ENCODE data around the gene SYNDIG1. TPM values are rescaled to one million over a fixed set of nuclear protein-coding genes. Genes with fewer than 3 reads are reported as not detected.

Gene SYNDIG1
- total RNA-seq, 1 donor from 2014 or later = 13.7 TPM

DNA sequence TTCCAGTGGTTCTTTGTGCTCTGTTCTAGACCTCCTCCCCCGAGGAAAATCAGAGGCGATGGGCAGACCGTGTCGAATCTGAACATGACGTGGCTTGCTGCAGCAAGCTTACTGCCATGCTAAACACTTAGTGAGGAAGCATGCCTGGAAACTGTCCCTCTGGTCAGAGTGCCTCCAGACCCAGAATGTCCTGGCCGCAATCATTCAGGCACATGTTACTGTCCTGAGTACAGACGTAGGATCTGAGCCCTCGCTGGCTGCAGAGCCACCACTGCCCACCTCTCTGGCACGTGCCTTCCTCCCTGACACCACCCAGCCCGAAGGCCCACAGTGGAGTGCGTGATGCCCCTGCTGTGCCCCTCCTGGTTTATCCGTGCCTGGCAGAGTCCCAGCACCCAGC, 163.6 kb downstream of the SYNDIG1 start:
- Histone ChIP-seq H3K27me3 (no peaks in the 10 kb centered on the region), H3K9me3 (no peaks in the 10 kb centered on the region), H3K27ac (no peak overlapping the region), H3K4me3 (no peak overlapping the region), H3K36me3 (no peaks in the 10 kb centered on the region), H3K4me1 (no peaks in the 10 kb centered on the region)
- TF ChIP-seq, protein P1, sequence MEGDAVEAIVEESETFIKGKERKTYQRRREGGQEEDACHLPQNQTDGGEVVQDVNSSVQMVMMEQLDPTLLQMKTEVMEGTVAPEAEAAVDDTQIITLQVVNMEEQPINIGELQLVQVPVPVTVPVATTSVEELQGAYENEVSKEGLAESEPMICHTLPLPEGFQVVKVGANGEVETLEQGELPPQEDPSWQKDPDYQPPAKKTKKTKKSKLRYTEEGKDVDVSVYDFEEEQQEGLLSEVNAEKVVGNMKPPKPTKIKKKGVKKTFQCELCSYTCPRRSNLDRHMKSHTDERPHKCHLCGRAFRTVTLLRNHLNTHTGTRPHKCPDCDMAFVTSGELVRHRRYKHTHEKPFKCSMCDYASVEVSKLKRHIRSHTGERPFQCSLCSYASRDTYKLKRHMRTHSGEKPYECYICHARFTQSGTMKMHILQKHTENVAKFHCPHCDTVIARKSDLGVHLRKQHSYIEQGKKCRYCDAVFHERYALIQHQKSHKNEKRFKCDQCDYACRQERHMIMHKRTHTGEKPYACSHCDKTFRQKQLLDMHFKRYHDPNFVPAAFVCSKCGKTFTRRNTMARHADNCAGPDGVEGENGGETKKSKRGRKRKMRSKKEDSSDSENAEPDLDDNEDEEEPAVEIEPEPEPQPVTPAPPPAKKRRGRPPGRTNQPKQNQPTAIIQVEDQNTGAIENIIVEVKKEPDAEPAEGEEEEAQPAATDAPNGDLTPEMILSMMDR (IDR thresholded peaks at IDR 0.05) = no peak
- DNase-seq (ENCODE audit: low spot score in 2 of 2) = peak in 1 of 2 donors; percentile 60
- intact Hi-C loops (cut with DNase I) = no loop called here

DNA sequence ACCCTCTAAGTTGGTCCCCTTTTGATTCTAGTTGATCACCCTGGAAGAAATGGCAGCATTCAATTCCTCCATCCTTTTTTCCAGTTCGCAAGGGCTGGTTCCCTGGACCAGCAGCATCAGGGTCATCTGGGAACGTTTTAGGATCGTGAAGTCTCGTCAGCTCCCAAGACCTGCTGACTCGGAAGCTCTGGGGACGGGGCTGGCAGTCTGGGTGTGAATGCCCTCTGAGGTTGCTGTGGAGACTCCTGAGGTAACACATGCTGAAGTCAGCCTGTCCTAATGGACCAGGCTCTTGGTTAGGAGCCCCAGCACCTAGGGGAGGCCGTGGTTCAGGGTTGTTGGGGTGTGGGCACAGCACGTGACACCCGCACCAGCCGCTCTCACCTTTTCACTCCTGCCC, 164.1 kb downstream of the SYNDIG1 start:
- Histone ChIP-seq H3K27ac (no peak overlapping the region), H3K9me3 (no peaks in the 10 kb centered on the region), H3K36me3 (no peaks in the 10 kb centered on the region), H3K27me3 (no peaks in the 10 kb centered on the region), H3K4me3 (no peak overlapping the region), H3K4me1 (no peaks in the 10 kb centered on the region)
- TF ChIP-seq, protein P1 (IDR thresholded peaks at IDR 0.05) = no peak
- intact Hi-C loops (cut with DNase I) = no loop called here
- DNase-seq (ENCODE audit: low spot score in 2 of 2) = peak in 1 of 2 donors; percentile 22

DNA sequence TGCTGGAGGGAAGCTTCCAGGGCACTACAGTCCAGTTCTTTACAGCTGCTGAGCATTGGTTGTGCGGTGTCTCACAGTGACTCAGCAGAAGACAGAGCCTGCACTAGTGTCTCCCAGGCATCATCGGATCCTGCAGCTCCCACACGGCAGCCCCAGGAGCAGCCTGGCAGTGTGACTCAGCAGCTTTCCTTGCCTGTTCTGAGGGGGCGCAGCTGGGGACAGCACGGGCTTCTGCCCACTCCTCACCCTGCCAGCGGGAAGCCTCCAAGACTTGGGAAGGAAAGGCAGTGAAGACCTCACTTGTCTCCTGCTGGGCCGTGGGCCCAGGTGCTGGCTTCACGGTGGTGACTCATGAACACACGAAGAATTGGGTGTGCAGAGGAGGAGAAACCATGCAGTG, 165.4 kb downstream of the SYNDIG1 start:
- Histone ChIP-seq H3K9me3 (no peaks in the 10 kb centered on the region), H3K4me3 (no peak overlapping the region), H3K4me1 (no peaks in the 10 kb centered on the region), H3K27ac (no peak overlapping the region), H3K36me3 (no peaks in the 10 kb centered on the region), H3K27me3 (no peaks in the 10 kb centered on the region)
- intact Hi-C loops (cut with DNase I) = no loop called here
- TF ChIP-seq, protein P1 (IDR thresholded peaks at IDR 0.05) = no peak
- peak in 1 of 2 donors; percentile 58 for DNase-seq (ENCODE audit: low spot score in 2 of 2)

DNA sequence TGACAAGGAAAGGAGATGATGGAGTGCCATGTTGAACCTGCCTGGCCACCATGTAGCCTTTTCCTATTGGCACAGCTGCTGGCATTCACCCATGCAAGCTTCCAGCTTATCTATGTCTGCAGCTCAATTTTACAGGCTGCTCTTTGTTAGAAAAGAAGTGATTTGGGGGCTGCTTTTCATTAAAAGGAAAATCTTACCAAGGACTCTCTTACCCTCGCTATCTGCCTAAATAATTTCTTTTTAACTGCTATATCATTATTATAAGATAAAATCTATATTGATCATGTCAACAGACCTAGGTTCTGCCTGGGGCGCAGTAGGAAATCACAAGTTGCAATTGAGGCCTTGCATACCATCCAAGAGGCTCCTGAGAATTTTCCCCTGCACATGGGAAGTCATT, 167.2 kb downstream of the SYNDIG1 start:
- TF ChIP-seq, protein P1 (IDR thresholded peaks at IDR 0.05) = no peak
- H3K4me1 ChIP-seq = no peaks in the 10 kb centered on the region
- H3K36me3 ChIP-seq = no peaks in the 10 kb centered on the region
- no peak overlapping the region for H3K27ac ChIP-seq
- no peak overlapping the region for H3K4me3 ChIP-seq
- no peaks in the 10 kb centered on the region for H3K9me3 ChIP-seq
- no peaks in the 10 kb centered on the region for H3K27me3 ChIP-seq
- no peak for DNase-seq (ENCODE audit: low spot score in 2 of 2)
- intact Hi-C loops (cut with DNase I) = no loop called here

DNA sequence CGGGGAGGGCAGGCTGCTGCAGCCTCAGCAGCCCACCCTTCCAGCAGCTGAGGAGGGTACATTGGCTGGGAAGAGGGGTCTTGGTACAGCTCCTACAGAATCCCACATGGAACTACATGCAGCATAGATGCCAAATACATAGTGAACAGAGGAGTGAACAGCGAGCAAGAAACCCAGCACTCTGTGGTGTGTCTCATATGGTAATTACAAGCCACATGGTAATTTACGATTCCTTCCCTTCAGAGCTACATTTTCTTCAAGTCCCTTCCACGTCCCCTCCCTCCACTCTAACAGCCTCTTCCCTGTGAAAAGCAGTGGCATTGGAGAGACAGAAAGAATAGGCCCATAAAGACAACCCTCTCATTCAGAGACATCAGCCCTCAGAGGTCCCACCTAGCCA, 167.7 kb downstream of the SYNDIG1 start:
- no peaks in the 10 kb centered on the region for H3K27me3 ChIP-seq
- H3K4me3 ChIP-seq = no peak overlapping the region
- H3K36me3 ChIP-seq = no peaks in the 10 kb centered on the region
- H3K27ac ChIP-seq = no peak overlapping the region
- no peaks in the 10 kb centered on the region for H3K9me3 ChIP-seq
- intact Hi-C loops (cut with DNase I) = no loop called here
- TF ChIP-seq, protein P1 (IDR thresholded peaks at IDR 0.05) = no peak
- no peak for DNase-seq (ENCODE audit: low spot score in 2 of 2)
- no peaks in the 10 kb centered on the region for H3K4me1 ChIP-seq

DNA sequence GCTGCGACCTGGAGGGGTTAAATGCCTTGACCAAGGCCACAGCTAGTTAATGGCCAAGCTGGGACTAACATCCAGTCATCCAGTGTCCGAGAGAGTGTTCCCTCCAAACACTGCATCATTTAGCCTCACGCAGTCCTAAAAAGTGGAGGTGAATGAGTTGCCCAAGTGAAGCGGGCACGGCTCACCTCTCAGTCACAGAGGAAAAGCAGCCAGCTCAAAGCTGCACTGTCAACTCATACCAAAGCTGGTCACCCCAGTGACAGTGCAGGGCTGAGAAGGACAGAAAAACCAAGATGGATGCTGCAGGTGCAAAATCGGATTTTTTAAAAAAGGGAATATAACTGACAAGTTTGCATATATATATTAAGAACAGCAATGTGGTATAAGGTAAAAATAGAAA, 168.5 kb downstream of the SYNDIG1 start:
- Histone ChIP-seq H3K27ac (no peak overlapping the region), H3K4me1 (no peaks in the 10 kb centered on the region), H3K9me3 (peaks cover 0 to 3% of the 10 kb centered on the region in 2 donors), H3K4me3 (no peak overlapping the region), H3K36me3 (no peaks in the 10 kb centered on the region), H3K27me3 (no peaks in the 10 kb centered on the region)
- TF ChIP-seq, protein P1 (IDR thresholded peaks at IDR 0.05) = no peak
- peak in 1 of 2 donors; percentile 24 for DNase-seq (ENCODE audit: low spot score in 2 of 2)
- intact Hi-C loops (cut with DNase I) = no loop called here

All from ascending aorta (tissue), 2 donors.